Thyroid gland (tissue), 4 donors: Measurements from ENCODE around the gene NKX1-1.

ENCODE experiments used
- CTCF ChIP-seq, 6 experiments: fragments of 200-600 bp in 3 of 6; fragments of 450-650 bp in 3 of 6; sonication (generic) in 3 of 6; IDR thresholded peaks; one replicate each; pipeline ENCODE4 v1.5.1; 2016 to 2019; ENCODE audit warnings: antibody characterized with exemption in 6 of 6, mild to moderate bottlenecking in 2 of 6, inconsistent platforms in 1 of 6, moderate library complexity in 1 of 6
- POLR2A ChIP-seq, 2 donors: fragments of 450-650 bp; IDR thresholded peaks; one replicate each; pipeline ENCODE4 v1.6.1; 2017; ENCODE audit warnings: antibody characterized with exemption in 2 of 2, mild to moderate bottlenecking in 2 of 2, moderate library complexity in 1 of 2

- TF ChIP-seq POLR2A (IDR thresholded peaks at IDR 0.05) = no peak
- no peak for TF ChIP-seq CTCF (IDR thresholded peaks at IDR 0.05)
Observed at GRCh38 chr4:1419708-1420107, 13.5 kb upstream of the NKX1-1 start.
